OCI-LY1 (cell line): Measurements from ENCODE around the gene PDCL3.

Experiments used
- H2AFZ ChIP-seq: fragments of 200-600 bp; sonication (generic), shearing (Covaris generic); 2 replicates; pipeline ENCODE4 v1.6.0; 2014; ENCODE audit warnings: antibody characterized with exemption, mild to moderate bottlenecking, low read length
- H3F3A ChIP-seq: fragments of 200-600 bp; sonication (generic), shearing (Covaris generic); 2 replicates; pipeline ENCODE4 v1.6.0; 2014; ENCODE audit warnings: mild to moderate bottlenecking, antibody characterized with exemption, low read length, moderate library complexity; ENCODE audit not compliant: insufficient read depth
- H3K27ac ChIP-seq: fragments of 200-600 bp; sonication (generic); 2 replicates; pipeline ENCODE4 v1.5.1; 2014; ENCODE audit warnings: low read length, mixed run types, mild to moderate bottlenecking, low read depth; ENCODE audit not compliant: poor library complexity, severe bottlenecking
- H3K27me3 ChIP-seq: fragments of 200-600 bp; sonication (generic); 2 replicates; pipeline ENCODE4 v1.6.0; 2014; ENCODE audit warnings: antibody characterized with exemption, mild to moderate bottlenecking, low read length, moderate library complexity; ENCODE audit not compliant: insufficient read depth
- H3K36me3 ChIP-seq: fragments of 200-600 bp; sonication (generic); 2 replicates; pipeline ENCODE4 v1.6.1; 2014; ENCODE audit warnings: mild to moderate bottlenecking, antibody characterized with exemption, low read length, moderate library complexity, mixed read lengths; ENCODE audit not compliant: insufficient read depth
- H3K4me1 ChIP-seq: fragments of 200-600 bp; sonication (generic); 2 replicates; pipeline ENCODE4 v1.5.1; 2014; ENCODE audit warnings: mild to moderate bottlenecking, low read length, moderate library complexity; ENCODE audit not compliant: insufficient read depth, severe bottlenecking
- H3K4me2 ChIP-seq: fragments of 200-600 bp; sonication (generic), shearing (Covaris generic); 2 replicates; pipeline ENCODE4 v1.6.1; 2014; ENCODE audit warnings: low read length
- H3K4me3 ChIP-seq: fragments of 200-600 bp; sonication (generic); 2 replicates; pipeline ENCODE4 v1.5.1; 2014; ENCODE audit warnings: low read length, low read depth, mild to moderate bottlenecking, mixed read lengths; ENCODE audit not compliant: poor library complexity, severe bottlenecking
- H3K79me2 ChIP-seq: fragments of 200-600 bp; shearing (Covaris generic); 2 replicates; pipeline ENCODE4 v1.6.1; 2016; ENCODE audit warnings: mixed run types, low read length, mixed read lengths; ENCODE audit not compliant: insufficient read depth
- H3K9ac ChIP-seq: fragments of 200-600 bp; sonication (generic), shearing (Covaris generic); 2 replicates; pipeline ENCODE4 v1.6.1; 2014; ENCODE audit warnings: mild to moderate bottlenecking, low read length, mixed read lengths
- H3K9me2 ChIP-seq: fragments of 200-600 bp; sonication (generic), shearing (Covaris generic); 2 replicates; pipeline ENCODE4 v1.6.1; 2014; ENCODE audit warnings: low read depth, mild to moderate bottlenecking, low read length, mixed read lengths
- H3K9me3 ChIP-seq: fragments of 200-600 bp; shearing (Covaris generic); 2 replicates; pipeline ENCODE4 v1.6.1; 2014; ENCODE audit warnings: low read length, mixed read lengths
- H4K20me1 ChIP-seq: fragments of 200-600 bp; sonication (generic), shearing (Covaris generic); 2 replicates; pipeline ENCODE4 v1.6.0; 2016; ENCODE audit warnings: mild to moderate bottlenecking, low read length; ENCODE audit not compliant: insufficient read depth
- CTCF ChIP-seq: fragments of 200-600 bp; sonication (generic), shearing (Covaris generic); IDR thresholded peaks from 2 replicates; pipeline ENCODE4 v1.5.1; 2017; ENCODE audit warnings: mild to moderate bottlenecking, antibody characterized with exemption, low read length, moderate library complexity, mixed read lengths
- EZH2 ChIP-seq: fragments of 200-600 bp; sonication (generic), shearing (Covaris generic); IDR thresholded peaks from 2 replicates; pipeline ENCODE4 v1.8.0; 2017; ENCODE audit warnings: borderline replicate concordance, mixed run types, mild to moderate bottlenecking, antibody characterized with exemption, low read length, moderate library complexity, mixed read lengths

PDCL3 gene

GRCh38 chr2:100529176-100529575 is 33.6 kb upstream of the PDCL3 start:
- Histone ChIP-seq H3K9me2 (no peaks in the 10 kb centered on the region), H3K4me1 (no peaks in the 10 kb centered on the region), H4K20me1 (no peaks in the 10 kb centered on the region), H3K9me3 (no peaks in the 10 kb centered on the region), H3F3A (no peaks in the 10 kb centered on the region), H3K79me2 (no peaks in the 10 kb centered on the region), H3K9ac (no peak overlapping the region), H3K36me3 (no peaks in the 10 kb centered on the region), H3K27ac (no peak overlapping the region), H3K27me3 (peaks cover 3% of the 10 kb centered on the region; the same call in 1 of the 2 replicates), H2AFZ (no peak overlapping the region), H3K4me3 (no peak overlapping the region), H3K4me2 (no peak overlapping the region)
- TF ChIP-seq CTCF (no peak), EZH2 (no peak)

- no peaks in the 10 kb centered on the region for H3K79me2 ChIP-seq
Observed at GRCh38 chr2:100529900-100530299, 32.9 kb upstream of the PDCL3 start.

GRCh38 chr2:100535855-100536254 is 26.9 kb upstream of the PDCL3 start:
- H3K9me2 ChIP-seq, result no peaks in the 10 kb centered on the region
- H3K79me2 ChIP-seq, result no peaks in the 10 kb centered on the region
- H3K4me3 ChIP-seq, result no peak overlapping the region
- no peak overlapping the region for H3K9ac ChIP-seq
- H2AFZ ChIP-seq, result no peak overlapping the region
- H4K20me1 ChIP-seq, result no peaks in the 10 kb centered on the region
- no peaks in the 10 kb centered on the region for H3K4me1 ChIP-seq
- H3K4me2 ChIP-seq, result no peak overlapping the region
- no peaks in the 10 kb centered on the region for H3K9me3 ChIP-seq
- no peak overlapping the region for H3K27ac ChIP-seq
- no peak for TF ChIP-seq CTCF
- no peak for TF ChIP-seq EZH2
- no peaks in the 10 kb centered on the region for H3F3A ChIP-seq
- H3K27me3 ChIP-seq, result no peaks in the 10 kb centered on the region
- H3K36me3 ChIP-seq, result no peaks in the 10 kb centered on the region

More at GRCh38 chr2:100529900-100530299, 32.9 kb upstream of the PDCL3 start:
- H3K9me2 ChIP-seq, result no peaks in the 10 kb centered on the region
- H3K27me3 ChIP-seq, result peaks cover 3% of the 10 kb centered on the region; the same call in 1 of the 2 replicates
- TF ChIP-seq EZH2 (no peak), CTCF (no peak)
- H3K27ac ChIP-seq, result no peak overlapping the region
- H3K9me3 ChIP-seq, result no peaks in the 10 kb centered on the region
- no peaks in the 10 kb centered on the region for H3F3A ChIP-seq
- no peak overlapping the region for H3K9ac ChIP-seq
- no peak overlapping the region for H3K4me3 ChIP-seq
- no peak overlapping the region for H2AFZ ChIP-seq
- no peak overlapping the region for H3K4me2 ChIP-seq
- H3K36me3 ChIP-seq, result no peaks in the 10 kb centered on the region
- no peaks in the 10 kb centered on the region for H3K4me1 ChIP-seq
- H4K20me1 ChIP-seq, result no peaks in the 10 kb centered on the region
